GM19351 (cell line): ENCODE results near the gene MED13L.

Experiments used
- ATAC-seq: cut with Tn5 transposase; IDR thresholded peaks from one replicate; pipeline ENCODE4 v1.9.1; 2021; ENCODE audit warnings: mild to moderate bottlenecking, moderate library complexity; ENCODE audit not compliant: unreplicated experiment

Gene MED13L

GRCh38 chr12:116188581-116188980, 88.9 kb downstream of the MED13L start:
- ATAC-seq, result no peak

DNA sequence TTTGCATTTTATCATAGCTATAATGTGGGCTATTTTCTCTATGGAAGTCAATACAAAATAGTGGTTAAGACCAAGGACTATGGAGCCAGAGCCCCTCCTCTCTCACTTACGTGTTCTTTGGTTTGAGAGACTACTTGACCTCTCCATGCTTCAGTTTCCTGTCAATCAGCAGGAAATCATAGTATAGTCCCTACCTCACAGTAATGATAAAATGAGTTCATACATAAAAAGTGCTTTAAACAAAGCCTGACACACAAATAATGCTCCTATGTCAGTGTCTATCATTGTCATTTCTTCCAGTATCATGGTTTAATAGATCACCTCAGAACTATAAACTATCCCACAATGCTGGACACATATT, 90.4 kb downstream of the MED13L start:
- ATAC-seq, result no peak

GRCh38 chr12:116186482-116187150, 90.9 kb downstream of the MED13L start:
- no peak for ATAC-seq

DNA sequence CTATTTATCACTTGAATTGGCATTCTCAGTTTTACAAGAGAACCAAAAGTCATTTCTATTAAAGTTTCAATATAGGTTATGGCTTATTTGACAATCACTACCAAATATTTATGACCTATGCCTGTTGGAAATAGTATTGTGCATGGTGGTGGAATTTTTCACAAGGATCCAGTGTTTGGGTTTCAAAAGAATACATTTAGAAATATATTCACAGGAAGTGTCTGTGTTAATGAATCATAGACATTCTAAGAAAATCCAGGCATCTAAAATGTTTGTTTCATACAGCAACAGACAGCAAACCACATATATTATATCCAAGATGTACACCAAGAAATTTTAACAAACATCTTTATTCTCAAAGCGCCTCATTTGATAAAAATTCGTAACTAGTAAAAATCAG, 92.7 kb downstream of the MED13L start:
- ATAC-seq, result no peak

- ATAC-seq, result no peak
These were observed 93.8 kb downstream of the MED13L start for GRCh38 chr12:116183741-116184141.

- ATAC-seq, result no peak
These were observed 95.0 kb downstream of the MED13L start for GRCh38 chr12:116182359-116183063.

GRCh38 chr12:116180448-116180847, 97.0 kb downstream of the MED13L start:
- ATAC-seq, result no peak

GRCh38 chr12:116179384-116179783, 98.1 kb downstream of the MED13L start:
- ATAC-seq, result no peak

DNA sequence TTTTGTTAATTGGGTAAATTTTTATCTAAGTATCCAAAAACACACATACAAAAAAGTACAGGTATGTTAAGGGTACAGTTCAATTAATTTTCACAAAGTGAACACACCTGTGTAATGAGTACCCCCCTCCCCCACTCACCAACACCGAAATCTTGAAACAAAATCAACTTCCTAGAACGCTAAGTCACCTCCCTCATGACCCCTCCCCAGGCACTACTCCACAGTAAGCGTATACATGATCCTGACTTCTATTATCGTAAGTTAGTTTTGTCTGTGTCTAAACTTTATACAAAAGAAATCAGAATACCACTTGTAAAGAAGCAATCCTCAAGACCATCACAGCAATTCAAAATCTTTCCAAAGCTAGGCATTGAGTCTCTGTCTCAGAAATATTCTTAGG, 100.5 kb downstream of the MED13L start:
- ATAC-seq, result no peak

GRCh38 chr12:116174904-116175303, 102.6 kb downstream of the MED13L start:
- no peak for ATAC-seq

DNA sequence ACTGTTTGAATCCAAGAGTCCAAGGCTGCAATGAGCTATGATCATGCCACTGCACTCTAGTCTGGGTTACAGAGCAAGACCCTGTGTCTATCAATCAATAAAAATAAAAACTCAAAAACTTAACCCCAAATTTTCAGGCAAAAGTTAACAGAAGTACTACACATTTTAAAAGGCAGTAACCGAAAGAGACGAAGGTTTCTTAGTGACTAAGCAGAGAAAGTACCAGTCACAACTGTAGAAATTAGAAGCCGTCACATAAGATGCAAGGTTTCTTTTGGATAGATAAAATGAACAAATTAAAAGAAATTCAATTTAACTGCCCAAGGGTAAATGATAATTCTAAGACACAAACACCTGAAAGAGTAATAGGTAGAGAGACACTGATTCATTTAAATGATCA, 103.5 kb downstream of the MED13L start:
- peak; percentile 42 for ATAC-seq

DNA sequence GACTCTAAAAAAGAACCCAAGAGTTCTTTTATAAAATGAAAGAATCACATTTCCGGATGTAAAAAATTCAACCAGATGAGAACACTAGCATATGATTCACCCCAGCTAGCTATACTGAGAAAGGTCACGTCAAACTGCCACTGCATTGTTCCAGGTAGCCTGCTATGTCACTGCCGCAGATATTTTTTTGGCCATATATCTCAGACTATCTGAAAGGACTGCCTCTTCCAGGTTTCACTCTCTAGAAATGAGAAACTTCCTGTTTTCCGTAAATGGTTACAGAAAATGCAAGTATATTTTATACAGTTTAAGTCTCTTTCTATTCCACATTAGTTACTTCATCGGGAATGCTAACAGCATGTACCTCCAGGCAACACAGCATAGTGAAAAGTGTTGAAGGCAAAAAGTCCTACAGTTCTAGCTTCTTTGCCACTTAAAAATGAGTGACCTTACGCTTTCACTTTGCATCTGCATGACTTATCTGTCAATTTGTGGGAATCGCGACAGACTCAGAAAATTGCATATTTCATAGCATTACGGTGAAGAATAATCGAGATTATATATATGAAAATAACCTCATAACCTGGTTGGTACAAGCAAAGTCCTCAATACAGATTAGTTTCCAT, 105.2 kb downstream of the MED13L start:
- ATAC-seq, result peak; percentile 96

GRCh38 chr12:116171549-116171948, 105.9 kb downstream of the MED13L start:
- no peak for ATAC-seq

DNA sequence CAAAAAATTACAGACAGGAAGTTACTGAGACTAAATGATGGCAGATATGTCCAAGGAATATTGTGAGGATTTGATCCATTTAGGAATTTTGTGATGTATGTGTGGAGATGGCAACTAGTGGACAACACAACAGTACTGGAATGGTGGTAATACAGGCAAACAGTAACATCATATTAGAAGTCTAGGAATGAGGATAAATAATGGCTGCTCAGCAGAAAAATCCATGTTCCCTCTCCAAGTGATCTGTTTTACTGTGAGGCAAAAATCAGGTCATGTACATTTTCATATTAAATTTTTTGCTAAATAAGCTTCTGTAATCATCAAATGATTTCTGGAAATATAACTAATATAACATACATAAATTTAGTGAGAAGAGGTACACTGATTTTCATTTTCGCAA, 108.4 kb downstream of the MED13L start:
- no peak for ATAC-seq

DNA sequence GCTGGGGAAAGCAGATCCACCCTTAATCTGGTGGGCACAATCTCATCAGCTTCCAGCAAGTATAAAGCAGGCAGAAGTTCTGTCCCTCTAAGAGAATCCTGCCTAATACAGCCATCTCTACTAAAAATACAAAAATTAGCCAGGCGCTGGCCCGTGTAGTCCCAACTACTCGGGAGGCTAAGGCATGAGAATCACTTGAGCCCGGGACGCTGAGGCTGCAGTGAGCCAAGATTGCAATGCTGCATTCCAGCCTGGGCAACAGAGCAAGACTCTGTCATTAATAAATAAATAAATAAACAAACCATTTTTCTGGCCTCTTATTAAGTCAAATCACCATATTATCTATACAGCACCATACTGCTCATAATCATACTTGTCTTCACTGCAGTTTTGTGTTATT, 111.2 kb downstream of the MED13L start:
- no peak for ATAC-seq

DNA sequence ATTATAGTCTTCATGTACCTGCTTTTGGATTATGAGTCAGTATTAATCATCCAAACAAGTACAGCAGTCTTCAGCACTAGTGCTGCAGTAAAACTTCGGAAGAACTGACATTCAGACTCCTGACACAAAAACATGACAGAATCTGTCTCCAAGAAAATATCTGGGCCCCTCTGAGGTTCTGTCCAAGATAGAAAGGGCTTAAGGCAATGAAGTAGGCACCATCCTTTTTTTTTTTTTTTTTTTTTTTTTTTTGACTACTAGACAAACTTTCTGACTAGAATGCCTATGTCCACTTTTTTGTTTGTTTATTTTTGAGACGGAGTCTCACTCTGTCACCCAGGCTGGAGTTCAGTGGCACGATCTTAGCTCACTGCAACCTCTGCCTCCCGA, 112.5 kb downstream of the MED13L start:
- no peak for ATAC-seq

GRCh38 chr12:116164250-116165035, 113.0 kb downstream of the MED13L start:
- ATAC-seq, result no peak

GRCh38 chr12:116162071-116162470, 115.4 kb downstream of the MED13L start:
- no peak for ATAC-seq

GRCh38 chr12:116161588-116161987, 115.9 kb downstream of the MED13L start:
- no peak for ATAC-seq

- no peak for ATAC-seq
These were observed 116.5 kb downstream of the MED13L start for GRCh38 chr12:116160883-116161458.

DNA sequence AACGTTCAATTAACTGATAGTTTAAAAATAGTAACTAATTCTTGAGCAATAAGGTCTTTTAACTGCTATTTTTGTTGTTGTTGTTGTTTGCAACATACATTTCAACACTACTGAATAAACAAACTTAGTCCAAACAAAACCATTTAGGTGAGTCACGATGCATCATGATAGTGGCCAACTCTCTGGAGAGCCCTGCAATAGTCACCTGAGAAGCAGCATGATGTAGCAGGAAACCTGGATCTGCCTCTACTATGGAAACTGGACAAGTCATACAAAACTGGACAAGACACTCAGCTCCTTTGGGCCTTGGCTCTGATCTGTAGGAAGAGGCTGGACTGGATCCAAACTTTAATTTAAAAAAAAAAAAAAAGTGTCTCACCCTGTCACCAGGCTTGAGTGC, 117.3 kb downstream of the MED13L start:
- no peak for ATAC-seq
